ENCODE data around the gene DNM3.

GRCh38 chr1:171805395-171806115 lies 35.7 kb upstream of the DNM3 start:
- TF ChIP-seq CTCF (optimal IDR thresholded peaks at IDR 0.05 in 1 of 3, IDR thresholded peaks at IDR 0.05 in 1 of 3, conservative IDR thresholded peaks at IDR 0.05 in 1 of 3; ENCODE audit: extremely low read depth in 1 of 3, insufficient read depth in 2 of 3, low read length in 3 of 3), result no peak
- no peak for TF ChIP-seq EZH2 (IDR thresholded peaks at IDR 0.05; ENCODE audit: low read length)
